Stimulated activated CD4-positive, alpha-beta T cell treated with anti-CD3 and anti-CD28 coated beads, Interleukin-12 subunit alpha, Interleukin-12 subunit beta, amount 100 ng/mL, for 48 hours (primary cell): ENCODE results near the gene SCFD2.
"Not testable (repeated sequence)": the region's sequence is repeated elsewhere in the genome, so short reads cannot be mapped to it uniquely, and the experiment has no call there.

ENCODE experiments used
- DNase-seq, 3 donors: peaks; one replicate each; pipeline ENCODE4 v3.0.0-alpha.2; 2020; ENCODE audit warnings: low read depth in 2 of 3, low spot score in 1 of 3

Gene SCFD2

DNA sequence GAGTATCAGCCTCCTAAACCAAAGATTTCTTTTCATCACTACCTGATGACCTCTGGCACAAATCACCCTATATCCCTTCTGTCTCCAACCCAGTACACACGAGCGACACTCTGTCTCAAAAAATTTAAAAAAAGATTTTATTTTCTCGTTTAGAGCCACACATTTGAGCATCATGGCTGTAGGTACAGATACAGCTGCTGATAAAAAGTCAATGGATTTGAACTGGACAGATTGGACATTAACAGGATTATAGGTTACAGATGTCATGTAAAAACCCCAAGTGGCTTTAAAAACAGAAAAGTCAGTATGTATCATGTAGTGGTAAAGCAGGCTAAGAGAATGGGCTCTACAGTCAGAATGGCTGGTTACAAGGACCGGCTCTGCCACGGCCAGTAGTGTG is 171.1 kb downstream of the SCFD2 start:
- DNase-seq, result no peak

DNA sequence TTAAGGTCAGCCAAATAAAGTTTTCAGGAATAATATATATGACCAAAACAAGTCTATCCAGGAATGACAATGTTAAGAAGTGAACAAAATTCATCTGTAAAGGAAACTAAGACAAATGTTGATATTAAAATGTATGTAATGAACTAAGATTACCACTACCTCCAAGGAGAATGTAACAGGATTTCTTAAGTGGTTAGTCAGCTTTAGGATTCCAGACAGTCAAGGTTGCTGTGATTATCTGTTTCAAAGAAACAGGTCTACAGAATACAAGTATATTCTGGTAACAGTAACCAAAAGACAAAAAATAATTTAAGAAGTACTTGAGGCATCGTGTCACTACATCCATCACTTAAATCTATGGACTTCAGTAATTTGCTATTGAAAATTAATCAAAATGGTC is 172.8 kb downstream of the SCFD2 start:
- DNase-seq, result no peak

DNA sequence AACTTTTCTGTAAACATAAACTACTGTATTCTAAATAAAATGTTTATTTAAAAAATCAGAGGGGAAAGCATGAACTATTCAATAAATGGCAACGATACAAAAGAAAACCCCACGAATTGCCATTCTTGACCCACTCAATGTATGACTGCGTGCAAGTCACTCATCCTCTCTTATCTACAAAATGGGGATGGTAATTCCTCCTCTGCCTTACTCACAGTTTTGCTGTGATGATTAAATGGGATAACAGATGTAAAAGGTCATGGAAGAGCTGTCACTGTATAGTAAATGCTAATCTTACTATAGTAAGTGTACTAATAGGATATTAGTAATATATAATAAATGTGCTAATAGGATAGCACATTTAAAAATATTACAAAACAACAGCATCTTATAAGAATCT is 173.4 kb downstream of the SCFD2 start:
- no peak for DNase-seq

DNA sequence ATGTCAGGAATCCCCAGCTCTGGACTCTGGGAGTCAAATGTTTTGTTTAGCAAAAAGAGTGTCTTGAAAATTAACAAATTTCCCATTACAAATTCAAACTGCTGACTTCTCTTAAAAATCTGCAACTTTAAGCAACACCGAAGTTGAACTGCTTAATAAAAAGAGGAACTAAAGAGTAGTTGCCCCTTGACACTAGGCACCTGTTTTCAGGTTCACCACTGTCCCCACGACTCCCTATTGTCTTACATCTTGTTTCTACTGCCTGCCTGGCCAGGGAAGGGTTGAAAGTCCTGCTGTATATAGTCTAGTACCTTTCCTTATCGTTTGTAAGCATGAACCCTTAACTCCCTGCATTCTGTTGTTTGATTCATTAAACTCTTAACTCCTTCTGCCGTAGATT is 173.9 kb downstream of the SCFD2 start:
- no peak for DNase-seq

DNA sequence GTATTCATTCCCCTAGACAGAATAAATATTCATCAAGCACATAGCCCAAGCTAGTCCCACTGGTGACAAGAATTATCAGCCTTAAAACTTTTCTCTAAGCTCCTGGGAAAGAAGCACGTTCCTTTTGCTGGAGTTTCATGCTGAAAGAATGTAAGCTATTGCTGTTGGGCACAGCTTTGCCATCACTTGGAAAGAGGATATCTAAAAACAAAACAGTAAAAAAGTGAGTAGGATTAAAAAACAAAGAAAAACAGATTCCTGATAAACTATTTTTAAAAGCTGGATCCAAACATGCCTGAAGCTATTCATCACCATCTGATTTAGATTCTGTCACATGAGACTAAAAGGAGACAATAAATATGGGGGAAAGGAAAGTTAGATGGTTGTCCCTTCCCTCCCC is 176.8 kb downstream of the SCFD2 start:
- no peak for DNase-seq

DNA sequence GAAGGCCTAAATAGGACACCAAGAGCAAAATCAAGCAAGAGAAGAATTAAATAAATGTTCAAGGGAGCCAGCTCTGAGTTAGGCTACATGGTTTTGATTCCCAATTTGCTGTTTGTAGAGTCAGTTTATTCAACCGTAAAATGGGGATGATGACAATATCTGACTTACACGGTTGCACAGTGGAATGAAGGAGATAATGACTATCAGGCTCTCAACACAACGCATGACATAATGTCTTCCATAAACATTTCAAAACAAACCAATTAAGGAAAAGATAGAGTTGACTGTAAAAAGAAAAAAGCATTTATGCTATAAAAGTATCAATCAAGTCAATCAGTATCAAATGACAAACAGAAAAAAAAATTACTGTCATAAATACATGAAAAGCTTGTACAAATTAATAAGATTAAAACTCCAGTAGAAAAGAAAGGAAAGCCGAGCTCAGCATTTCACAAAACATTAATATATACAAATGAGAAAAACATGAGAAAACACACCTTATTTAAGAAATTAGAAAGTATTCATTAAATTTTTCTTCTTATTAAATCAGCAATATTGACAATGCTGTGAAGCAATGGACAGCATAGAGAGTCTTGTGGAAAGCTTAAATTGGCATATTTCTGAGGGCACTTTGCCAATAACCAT is 179.0 kb downstream of the SCFD2 start:
- no peak for DNase-seq

DNA sequence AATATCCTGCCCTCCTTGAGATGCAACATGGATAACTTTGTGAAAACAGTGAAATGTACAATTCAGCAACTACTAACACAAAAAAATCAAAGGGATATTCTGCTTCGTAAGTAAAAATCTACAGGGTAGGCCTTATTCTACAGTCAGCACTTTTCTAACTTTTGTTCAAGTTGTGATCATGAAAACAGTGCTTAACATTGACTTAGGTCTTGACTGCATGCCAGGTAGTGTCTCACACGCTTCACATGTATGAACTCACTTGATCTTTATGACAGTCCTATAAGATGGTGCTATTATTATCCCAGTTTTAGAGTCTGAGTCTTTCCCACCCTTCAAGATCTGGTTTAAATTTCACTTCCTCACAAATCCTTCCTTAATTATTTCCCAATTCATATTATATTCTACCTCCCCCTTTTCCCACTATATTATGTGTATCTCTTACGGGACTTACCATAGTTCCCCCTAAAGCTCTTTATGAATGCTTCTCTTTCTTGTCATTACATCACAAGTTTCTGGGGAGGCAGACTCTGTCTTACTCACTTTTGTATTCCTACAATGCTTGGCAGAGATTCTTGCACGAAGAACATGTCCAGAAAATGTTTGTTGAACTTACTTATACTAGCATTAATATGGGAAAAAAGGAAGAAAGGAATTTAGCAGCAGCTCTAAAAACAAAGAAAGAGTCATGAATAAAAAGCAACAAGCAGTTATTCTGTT is 179.8 kb downstream of the SCFD2 start:
- no peak for DNase-seq

DNA sequence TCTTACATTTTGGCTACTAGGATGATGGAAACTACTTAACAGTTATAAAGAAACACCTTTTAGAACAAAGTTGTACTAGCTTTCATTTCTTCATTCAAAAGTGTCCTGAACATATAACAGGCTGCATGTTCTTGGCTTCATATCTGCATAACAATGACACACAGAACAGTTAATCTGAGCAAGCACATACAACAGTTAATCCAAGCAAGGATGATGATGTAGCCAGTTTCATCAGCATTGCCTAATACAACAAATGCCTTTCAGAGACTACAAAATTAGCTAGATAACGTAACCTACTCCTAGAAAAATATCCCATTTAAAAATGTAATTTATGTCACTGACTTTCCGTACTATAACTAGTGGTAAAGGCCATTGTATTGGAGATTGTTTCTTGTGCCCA is 182.1 kb downstream of the SCFD2 start:
- DNase-seq, result no peak

DNA sequence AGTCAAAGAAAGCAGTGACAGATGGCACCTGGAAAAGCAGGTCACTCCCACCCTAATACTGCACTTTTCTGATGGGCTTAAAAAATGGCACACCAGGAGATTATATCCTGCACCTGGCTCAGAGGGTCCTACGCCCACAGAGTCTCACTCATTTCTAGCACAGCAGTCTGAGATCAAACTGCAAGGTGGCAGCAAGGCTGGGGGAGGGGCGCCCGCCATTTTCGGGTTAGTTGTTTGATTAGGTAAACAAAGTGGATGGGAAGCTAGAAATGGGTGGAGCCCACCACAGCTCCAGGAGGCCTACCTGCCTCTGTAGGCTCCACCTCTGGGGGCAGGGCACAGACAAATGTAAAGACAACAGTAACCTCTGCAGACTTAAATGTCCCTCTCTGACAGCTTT is 188.1 kb downstream of the SCFD2 start:
- DNase-seq, result not testable (repeated sequence)

DNA sequence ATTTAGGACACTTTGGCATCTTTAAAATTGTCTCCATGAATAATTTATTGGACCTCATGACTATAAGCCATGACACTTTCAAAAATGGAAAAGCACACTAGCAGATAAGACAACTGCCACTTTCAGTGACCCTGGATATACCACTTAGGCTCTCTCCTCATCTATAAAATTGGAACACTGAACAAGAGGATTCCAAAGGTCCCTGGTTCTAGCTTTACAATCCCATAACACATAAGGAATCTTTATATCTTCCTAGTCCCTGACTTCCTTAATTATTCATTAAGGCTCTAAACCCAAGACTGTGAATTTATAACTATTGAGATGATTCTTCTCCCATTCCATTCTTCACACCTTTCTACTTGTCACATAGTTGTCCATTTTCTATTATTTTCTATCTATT is 190.2 kb downstream of the SCFD2 start:
- no peak for DNase-seq

DNA sequence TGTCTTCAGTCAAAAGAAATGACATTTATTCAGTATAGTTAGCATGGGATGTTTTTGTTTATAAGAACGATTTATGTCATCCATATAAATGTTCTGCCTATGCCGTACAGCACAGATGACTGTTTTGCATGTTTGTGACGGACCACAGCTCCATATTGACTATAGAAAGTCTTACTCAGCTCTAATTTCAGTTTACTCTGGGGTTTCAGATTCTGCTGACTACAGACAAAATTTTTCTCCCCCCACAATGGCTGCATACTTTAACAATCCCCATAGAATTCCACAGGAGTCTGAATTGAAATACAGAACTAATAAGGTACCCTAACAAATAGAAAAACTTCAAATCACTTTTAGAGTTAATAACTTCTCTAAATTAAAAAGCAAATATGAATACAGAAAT is 191.0 kb downstream of the SCFD2 start:
- DNase-seq, result no peak

DNA sequence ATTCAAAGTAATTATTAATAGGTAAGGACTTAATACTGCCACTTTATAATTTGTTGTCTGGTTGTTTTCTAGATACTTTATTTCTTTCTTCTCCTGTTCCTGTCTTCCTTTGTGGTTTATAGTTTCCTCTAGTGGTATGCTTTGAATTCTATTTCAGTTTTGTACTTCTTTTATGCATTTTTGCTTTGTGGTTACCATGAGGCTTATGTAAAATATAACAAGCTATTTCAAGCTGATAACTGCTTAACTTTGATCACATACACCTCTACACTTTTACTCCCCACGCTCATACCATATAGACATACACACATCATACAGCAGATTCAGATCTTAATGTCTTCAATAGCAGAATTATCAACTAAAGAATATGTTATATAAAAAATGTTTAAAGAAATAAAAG is 192.3 kb downstream of the SCFD2 start:
- no peak for DNase-seq

DNA sequence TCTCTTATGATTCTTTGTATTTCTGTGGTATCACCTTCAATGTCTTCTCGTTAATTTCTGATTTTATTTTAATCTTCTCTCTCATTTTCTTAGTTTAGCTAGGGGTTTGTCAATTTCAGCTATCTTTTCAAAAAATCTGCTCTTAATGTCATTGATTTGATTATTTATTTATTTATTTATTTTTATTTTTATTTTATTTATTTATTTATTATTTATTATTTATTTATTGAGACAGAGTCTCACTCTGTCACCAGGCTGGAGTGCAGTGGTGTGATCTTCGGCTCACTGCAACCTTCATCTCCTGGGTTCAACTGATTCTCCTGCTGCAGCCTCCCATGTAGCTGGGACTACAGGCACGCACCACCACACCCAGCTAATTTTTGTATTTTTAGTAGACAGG is 194.1 kb downstream of the SCFD2 start:
- DNase-seq, result no peak

DNA sequence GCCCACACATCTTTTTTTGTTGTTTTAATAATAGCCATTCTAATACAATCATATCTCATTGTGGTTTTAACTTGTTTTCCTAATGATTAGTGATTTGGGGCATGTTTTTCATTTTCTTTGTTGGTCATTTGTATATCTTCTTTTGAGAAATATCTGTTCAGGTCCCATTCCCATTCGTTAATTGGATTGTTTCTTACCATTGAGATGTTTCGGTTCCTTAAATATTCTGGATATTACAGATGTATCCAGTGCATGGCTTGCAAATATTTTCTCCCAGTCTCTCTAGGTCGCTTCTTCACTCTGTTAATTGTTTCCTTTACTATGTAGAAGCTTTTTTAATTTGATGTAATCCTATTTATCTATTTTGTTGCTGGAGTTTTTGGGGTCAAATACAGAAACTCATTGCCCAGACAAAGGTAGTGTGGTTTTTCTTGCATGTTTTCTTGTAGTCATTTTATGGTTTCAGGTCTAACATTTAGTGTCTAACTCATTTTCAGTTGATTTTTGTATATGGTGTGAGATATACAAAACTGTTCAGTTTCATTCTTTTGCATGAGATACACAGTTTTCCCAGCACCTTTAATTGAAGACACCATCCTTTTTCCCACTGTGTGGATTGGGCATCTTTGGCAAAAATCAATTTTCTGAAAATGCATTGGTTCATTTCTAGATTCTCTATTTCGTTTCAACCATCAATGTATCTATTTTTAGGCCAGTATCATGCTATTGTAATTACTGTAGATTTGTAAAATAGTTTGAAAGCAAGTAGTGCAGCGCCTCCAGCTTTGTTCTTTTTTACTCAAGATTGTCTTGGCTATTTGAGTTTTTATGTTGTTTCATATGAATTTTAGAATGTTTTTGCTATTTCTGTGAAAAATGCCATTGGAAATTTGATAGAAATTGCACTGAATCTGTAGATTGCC is 195.9 kb downstream of the SCFD2 start:
- no peak for DNase-seq

DNA sequence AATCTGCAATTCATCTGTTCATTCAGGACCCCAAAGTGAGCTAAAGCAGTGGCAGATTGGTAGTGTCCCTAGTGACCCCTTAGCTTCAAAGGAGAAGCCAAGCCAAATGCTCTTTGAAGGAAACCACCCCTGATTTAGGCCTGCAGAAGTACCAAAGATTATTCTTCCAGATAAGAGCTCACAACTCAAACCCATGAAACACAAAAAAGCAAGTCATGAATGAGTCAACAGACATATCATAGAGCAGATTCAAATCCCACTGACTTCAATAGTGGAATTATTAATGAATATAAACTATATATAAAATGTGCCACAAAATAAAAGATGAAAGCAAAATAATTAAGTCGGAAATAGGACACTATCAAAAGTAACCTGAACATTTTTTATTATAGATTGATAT is 197.6 kb downstream of the SCFD2 start:
- no peak for DNase-seq

DNA sequence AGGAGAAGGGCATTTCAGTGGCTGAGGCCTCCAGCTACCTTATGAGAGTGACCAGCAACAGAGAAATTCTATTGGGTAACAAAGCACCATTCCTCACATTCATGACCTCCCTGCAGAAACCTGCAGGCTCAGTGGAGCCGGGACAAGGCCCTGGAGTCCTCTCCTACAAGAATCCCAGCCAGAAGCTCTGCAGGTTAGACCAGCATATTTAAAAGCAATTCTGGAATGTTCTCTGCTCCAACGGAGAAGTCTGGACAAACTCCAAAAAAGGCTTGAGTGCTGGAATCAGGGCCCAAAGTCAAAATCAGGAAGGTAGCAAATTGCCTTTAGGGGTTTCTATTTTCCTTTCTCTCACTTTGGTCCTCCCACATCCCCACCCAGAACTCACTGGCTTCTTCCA is 202.9 kb downstream of the SCFD2 start:
- DNase-seq, result no peak

DNA sequence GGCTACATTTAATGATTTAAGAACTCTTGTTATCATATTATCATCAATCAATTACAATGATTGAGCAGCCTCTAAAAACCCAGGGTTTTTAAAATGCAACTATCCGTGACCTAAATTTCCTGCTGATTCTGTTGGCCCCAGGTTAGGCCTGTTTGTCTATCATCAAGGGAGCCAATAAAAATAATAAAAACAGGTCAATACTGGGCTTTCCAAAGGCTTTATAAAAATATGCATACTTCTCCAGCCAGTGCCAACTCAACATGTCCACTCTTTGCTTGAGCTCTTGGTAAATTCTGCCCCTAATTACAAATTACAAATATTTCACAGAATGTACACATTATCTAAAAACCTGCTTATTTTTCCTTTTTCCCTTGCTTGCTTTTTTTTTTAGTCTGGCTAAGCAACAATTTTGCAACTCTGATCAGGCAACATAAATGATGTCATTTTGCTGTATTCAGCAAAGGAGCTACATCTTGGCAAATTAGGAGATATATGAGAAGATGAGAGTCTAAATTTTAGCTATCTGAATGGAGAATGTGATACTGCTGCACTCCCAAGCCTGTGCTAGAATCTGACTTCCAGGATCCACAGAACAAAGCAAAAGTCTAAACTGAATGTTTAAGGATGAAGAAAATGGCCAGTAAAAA is 204.0 kb downstream of the SCFD2 start:
- no peak for DNase-seq

DNA sequence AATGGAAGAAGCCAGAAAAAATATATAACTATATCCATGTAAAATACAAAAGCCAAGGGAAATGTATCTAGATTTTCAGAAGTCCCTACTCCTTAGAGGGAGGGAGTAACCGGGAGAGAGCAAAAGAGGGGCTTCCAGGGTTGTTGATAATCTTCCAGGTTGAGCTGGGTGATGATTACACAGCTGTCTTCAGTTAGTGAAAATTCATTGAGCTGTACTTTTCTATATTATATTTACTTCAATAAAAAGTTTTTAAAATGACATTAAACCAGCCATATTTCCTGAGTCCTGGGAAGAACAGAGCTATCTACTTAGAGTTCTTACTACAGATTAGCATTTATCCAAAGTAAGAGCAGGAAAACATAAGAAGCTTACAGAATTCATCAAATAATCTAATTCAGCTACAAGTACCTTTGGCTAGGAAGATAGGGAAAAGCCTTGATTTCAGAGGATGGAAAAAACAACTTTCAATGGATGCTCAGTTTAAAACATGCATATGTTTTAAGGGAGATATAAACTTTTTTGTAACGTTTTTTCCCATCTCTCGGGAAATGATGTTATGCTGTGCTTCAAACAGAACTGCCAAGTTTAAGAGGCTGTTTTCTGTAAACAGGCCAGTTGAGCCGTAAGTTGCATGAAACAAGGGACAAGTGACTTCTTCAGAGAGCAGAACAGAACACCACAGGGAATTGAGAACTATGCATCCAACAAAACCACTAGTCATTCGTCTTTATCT is 204.6 kb downstream of the SCFD2 start:
- DNase-seq, result no peak

DNA sequence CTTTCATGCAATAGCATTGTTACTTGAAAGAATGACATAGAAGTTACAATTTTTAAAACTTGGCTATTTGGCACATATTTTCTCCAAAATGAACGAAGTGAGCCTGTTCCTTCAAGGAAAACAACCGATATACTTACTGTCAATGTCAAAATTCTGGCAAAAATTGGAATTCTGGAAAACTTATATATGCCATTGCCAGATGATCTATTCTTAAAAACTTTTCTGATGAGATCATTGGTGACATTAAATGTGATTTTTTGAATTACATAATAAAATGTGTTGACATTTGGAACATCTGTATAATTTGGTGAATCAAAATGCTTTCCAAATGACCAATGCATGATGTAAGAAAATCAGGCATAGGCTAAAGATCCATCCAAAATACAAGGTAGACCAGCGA is 209.0 kb downstream of the SCFD2 start:
- DNase-seq, result no peak

DNA sequence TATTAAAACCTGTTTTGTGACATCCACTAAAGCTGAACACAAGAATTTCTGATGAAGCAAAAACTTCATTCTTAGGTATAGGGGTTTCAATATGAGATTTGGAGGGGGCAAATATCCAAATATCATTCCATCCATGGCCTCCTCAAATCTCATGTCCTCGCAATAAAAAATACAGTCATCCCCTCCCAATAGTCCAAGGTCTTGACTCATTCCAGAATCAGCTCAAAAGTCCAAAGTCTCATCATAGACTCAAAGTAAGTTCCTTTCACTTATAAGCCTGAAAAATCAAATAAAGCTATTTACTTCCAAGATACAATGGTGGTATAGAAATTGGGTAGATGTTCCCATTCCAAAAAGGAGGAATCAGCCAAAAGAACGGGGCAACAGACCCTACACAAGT is 213.4 kb downstream of the SCFD2 start:
- no peak for DNase-seq

DNA sequence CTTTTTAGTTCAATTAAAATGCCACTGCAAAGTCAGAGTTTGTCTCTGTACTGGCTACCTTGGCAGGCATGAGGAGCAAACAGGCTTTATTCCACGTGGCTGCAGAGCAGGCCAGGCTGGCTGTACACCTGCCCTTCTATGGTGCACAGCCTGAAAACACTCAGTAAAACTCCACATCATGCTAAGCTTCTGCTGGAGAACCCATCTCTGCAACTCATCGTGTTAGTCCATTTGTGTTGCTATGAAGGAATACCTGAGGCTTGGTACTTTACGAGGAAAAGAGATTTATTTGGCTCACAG is 214.4 kb downstream of the SCFD2 start:
- no peak for DNase-seq
